ENCODE results near the gene FAM3C.

- TF ChIP-seq CTCF (IDR thresholded peaks at IDR 0.05; ENCODE audit: poor library complexity, severe bottlenecking) (no peak), EP300 (conservative IDR thresholded peaks at IDR 0.05; ENCODE audit: poor library complexity, severe bottlenecking) (no peak), RAD21 (conservative IDR thresholded peaks at IDR 0.05) (no peak), POLR2AphosphoS5 (IDR thresholded peaks at IDR 0.05) (no peak), EZH2 (IDR thresholded peaks at IDR 0.05; ENCODE audit: borderline replicate concordance, insufficient read depth, low read length, poor library complexity, severe bottlenecking) (no peak)
Observed at GRCh38 chr7:121300685-121301420, 95.3 kb downstream of the FAM3C start.
